Right lobe of liver (tissue), 6 donors: ENCODE results near the gene SPATA6. TPM values are rescaled to one million over a fixed set of nuclear protein-coding genes. Genes with fewer than 3 reads are reported as not detected.
A peak's percentile ranks its signal among the peaks of the same experiment; 100 is the strongest.
"Not testable (repeated sequence)": the region's sequence is repeated elsewhere in the genome, so short reads cannot be mapped to it uniquely, and the experiment has no call there.

Experiments
- ATAC-seq, 4 donors: fragments of 200-7000 bp; cut with Tn5 transposase; one replicate each; pipeline ENCODE4 v1.9.1; 2020; ENCODE audit warnings: mild to moderate bottlenecking in 4 of 4, moderate library complexity in 4 of 4
- DNase-seq, 3 donors: peaks; one replicate each; pipeline ENCODE4 v3.0.0-alpha.2; 2020
- H3K27ac ChIP-seq, 3 donors: fragments of 200-600 bp; one replicate each; pipeline ENCODE4 v1.8.0; 2022
- H3K27me3 ChIP-seq, 2 donors: fragments of 200-600 bp; one replicate each; pipeline ENCODE4 v1.8.0; 2022
- H3K36me3 ChIP-seq, 4 donors: fragments of 200-600 bp; sonication (generic) in 1 of 4; one replicate each; pipeline versions ENCODE4 v1.5.1 to v1.8.0; 2017 to 2022; ENCODE audit warnings: control low read depth in 1 of 4
- H3K4me1 ChIP-seq, 4 donors: fragments of 200-600 bp; sonication (generic) in 1 of 4; one replicate each; pipeline versions ENCODE4 v1.5.1 to v1.8.0; 2017 to 2022; ENCODE audit warnings: control low read depth in 1 of 4
- H3K4me3 ChIP-seq, 3 donors: fragments of 200-600 bp; one replicate each; pipeline ENCODE4 v1.8.0; 2022
- H3K9me3 ChIP-seq, 4 donors: fragments of 200-600 bp; sonication (generic) in 1 of 4; one replicate each; pipeline versions ENCODE4 v1.5.1 to v1.8.0; 2017 to 2022; ENCODE audit warnings: control low read depth in 1 of 4
- POLR2A ChIP-seq: fragments of 450-650 bp; IDR thresholded peaks from one replicate; pipeline ENCODE4 v1.6.1; 2017; ENCODE audit warnings: antibody characterized with exemption, mild to moderate bottlenecking
- WGBS: methylation state at CpG from one replicate; pipeline ENCODE4 v1.1.6; 2018; ENCODE audit warnings: low coverage, low lambda C conversion rate; ENCODE audit not compliant: insufficient coverage; ENCODE audit errors: missing lambda C conversion rate; 5-methylcytosine and 5-hydroxymethylcytosine counted together
- intact Hi-C, 2 donors: fragments of 100-400 bp; cut with DNase I; formaldehyde crosslinking; loops; one replicate each; pipeline versions ENCODE4 v1.11.2 to v1.14.1; 2022
- total RNA-seq, 6 experiments: library from RNA; depleted of rRNA in 2 of 6; stranded (reverse); fragments of >200 nt in 2 of 6; fragmentation: NEBNext Ultra II Directional in 3 of 6; extraction: Animal tissue kit (Norgen Biotek cat#: 25700) in 3 of 6; gene quantifications; one replicate each; pipeline versions ENCODE4 v1.1.0 to v1.2.4, GENCODE V29; 2016 to 2023
- TF ChIP-seq, protein P1 (sequence below), 4 donors: fragments of 200-600 bp in 3 of 4; fragments of 450-650 bp in 1 of 4; IDR thresholded peaks; one replicate each; pipeline versions ENCODE4 v1.5.1 to v1.8.0; 2016 to 2022; ENCODE audit warnings: antibody characterized with exemption in 4 of 4, mild to moderate bottlenecking in 2 of 4
- donor health status: DM: no; HTN: yes; CAD: no.
- donor health status: DM: no; HTN: no; CAD: no.
- donor health status: DM: no; HTN: no; CAD: no.
- donor health status: DM: no; HTN: yes; CAD: no.
- donor health status: DM: no; HTN: yes; CAD: no.

The SPATA6 gene
- total RNA-seq, 6 experiments from 2014 or later, result 2.5 to 8.4 (median 4.5) TPM

DNA sequence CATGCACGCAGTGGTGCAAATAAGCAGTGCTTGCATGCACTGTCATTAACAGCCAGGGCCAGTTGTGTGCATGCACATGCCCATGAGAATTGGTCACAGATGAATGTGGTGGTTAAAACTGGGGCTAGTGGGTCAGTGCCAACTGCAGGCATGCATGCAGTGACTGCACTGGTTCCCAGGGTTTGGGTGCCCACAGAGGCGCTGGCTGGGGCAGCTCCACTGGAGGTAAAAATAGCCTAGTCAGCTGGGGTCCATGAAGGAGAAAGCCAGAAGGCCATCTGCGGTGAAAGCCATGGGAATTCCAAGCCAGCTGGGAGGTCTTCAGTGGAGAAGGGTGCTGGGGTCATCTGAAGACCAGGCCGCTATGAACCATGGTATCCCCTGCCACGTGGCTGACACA, 179.3 kb downstream of the SPATA6 start:
- no peaks in the 10 kb centered on the region for H3K27me3 ChIP-seq
- WGBS, result no CpG with 5 or more reads among the region's 5 CpGs
- H3K36me3 ChIP-seq, result no peaks in the 10 kb centered on the region
- TF ChIP-seq, protein P1, sequence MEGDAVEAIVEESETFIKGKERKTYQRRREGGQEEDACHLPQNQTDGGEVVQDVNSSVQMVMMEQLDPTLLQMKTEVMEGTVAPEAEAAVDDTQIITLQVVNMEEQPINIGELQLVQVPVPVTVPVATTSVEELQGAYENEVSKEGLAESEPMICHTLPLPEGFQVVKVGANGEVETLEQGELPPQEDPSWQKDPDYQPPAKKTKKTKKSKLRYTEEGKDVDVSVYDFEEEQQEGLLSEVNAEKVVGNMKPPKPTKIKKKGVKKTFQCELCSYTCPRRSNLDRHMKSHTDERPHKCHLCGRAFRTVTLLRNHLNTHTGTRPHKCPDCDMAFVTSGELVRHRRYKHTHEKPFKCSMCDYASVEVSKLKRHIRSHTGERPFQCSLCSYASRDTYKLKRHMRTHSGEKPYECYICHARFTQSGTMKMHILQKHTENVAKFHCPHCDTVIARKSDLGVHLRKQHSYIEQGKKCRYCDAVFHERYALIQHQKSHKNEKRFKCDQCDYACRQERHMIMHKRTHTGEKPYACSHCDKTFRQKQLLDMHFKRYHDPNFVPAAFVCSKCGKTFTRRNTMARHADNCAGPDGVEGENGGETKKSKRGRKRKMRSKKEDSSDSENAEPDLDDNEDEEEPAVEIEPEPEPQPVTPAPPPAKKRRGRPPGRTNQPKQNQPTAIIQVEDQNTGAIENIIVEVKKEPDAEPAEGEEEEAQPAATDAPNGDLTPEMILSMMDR (IDR thresholded peaks at IDR 0.05), result no peak
- no peak for TF ChIP-seq POLR2A
- intact Hi-C loops, result no loop called here
- H3K9me3 ChIP-seq, result no peaks in the 10 kb centered on the region
- no peak overlapping the region for H3K27ac ChIP-seq
- H3K4me3 ChIP-seq, result no peak overlapping the region
- no peaks in the 10 kb centered on the region for H3K4me1 ChIP-seq
- ATAC-seq (no peak), DNase-seq (peak in 1 of 3 donors; percentile 34)

DNA sequence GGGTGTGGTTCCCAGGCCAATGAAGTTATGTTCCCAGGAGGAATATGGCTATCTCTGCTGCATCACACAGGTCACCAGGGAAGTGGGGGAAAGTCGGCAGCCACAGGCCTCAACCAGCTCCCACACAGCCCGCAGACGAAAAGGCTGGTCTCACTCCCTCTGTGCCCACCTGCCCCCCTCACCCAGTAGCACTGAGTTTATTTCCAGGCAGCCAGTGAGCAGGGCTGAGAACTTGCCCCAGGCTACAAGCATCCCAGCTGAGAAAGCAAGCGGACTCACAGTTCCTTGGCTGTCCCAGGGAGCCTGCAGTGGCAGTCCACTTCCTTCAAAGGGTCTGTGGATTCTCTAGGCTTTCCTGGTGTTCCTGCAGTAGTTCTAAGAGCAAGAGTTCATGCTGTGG, 180.6 kb downstream of the SPATA6 start:
- ATAC-seq (no peak), DNase-seq (peak in 1 of 3 donors; percentile 36)
- intact Hi-C loops, result no loop called here
- no CpG with 5 or more reads among the region's 4 CpGs for WGBS
- no peaks in the 10 kb centered on the region for H3K4me1 ChIP-seq
- no peak overlapping the region for H3K4me3 ChIP-seq
- no peak for TF ChIP-seq POLR2A
- TF ChIP-seq, protein P1 (IDR thresholded peaks at IDR 0.05), result no peak
- H3K27me3 ChIP-seq, result no peaks in the 10 kb centered on the region
- no peak overlapping the region for H3K27ac ChIP-seq
- no peaks in the 10 kb centered on the region for H3K9me3 ChIP-seq
- no peaks in the 10 kb centered on the region for H3K36me3 ChIP-seq

DNA sequence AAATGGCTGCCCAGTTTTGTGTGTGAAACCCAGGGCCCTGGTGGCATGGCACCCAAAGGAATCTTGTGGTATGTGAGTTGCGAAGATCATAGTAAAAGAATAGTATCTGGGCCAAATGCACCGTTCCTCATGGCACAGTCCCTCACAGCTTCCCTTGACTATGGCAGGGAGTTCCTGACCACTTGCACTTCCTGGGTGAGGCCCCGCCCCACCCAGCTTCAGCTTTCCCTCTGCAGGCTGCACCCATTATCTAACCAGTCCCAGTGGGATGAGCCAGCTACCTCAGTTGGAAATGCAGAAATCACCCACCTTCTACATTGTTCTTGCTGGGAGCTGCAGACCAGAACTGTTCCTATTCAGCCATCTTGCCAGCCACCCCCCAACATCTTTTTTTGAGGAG, 186.5 kb downstream of the SPATA6 start:
- H3K36me3 ChIP-seq, result no peaks in the 10 kb centered on the region
- H3K9me3 ChIP-seq, result no peaks in the 10 kb centered on the region
- H3K4me3 ChIP-seq, result no peak overlapping the region
- H3K27me3 ChIP-seq, result no peaks in the 10 kb centered on the region
- no peak overlapping the region for H3K27ac ChIP-seq
- ATAC-seq, result no peak
- WGBS, result 80% methylated on average over 1 of the region's 3 CpGs
- no peaks in the 10 kb centered on the region for H3K4me1 ChIP-seq
- DNase-seq, result no peak
- TF ChIP-seq, protein P1 (IDR thresholded peaks at IDR 0.05), result no peak
- TF ChIP-seq POLR2A, result no peak
- intact Hi-C loops, result no loop called here

DNA sequence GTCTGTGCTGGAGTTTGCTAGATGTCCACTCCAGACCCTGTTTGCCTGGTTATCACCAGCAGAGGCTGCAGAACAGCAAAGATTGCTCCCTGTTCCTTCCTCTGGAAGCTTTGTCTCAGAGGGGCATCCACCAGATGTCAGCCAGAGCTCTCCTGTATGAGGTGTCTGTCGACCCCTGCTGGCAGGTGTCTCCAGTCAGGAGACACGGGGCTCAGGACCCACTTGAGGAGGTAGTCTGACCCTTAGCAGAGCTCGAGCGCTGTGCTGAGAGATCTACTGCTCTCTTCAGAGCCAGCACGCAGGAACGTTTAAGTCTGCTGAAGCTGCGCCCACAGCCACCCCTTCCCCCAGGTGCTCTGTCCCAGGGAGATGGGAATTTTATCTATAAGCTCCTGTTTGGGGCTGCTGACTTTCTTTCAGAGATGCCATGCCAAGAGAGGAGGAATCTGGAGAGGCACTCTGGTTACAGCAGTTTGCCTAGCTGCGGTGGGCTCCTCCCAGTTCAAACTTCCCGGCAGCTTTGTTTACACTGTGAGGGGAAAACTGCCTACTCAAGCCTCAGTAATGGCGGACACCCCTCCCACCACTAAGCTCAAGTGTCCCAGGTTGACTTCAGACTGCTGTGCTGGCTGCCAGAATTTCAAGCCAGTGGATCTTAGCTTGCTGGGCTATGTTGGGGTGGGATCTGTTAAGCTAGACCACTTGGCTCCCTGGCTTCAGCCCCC, 187.1 kb downstream of the SPATA6 start:
- ATAC-seq, H3K36me3 ChIP-seq, H3K27ac ChIP-seq, H3K4me3 ChIP-seq, H3K4me1 ChIP-seq, H3K9me3 ChIP-seq, H3K27me3 ChIP-seq, intact Hi-C loops: not testable (repeated sequence)
- peak in 1 of 3 donors; percentile 26 for DNase-seq
- 37% methylated on average over 4 of the region's 10 CpGs for WGBS

DNA sequence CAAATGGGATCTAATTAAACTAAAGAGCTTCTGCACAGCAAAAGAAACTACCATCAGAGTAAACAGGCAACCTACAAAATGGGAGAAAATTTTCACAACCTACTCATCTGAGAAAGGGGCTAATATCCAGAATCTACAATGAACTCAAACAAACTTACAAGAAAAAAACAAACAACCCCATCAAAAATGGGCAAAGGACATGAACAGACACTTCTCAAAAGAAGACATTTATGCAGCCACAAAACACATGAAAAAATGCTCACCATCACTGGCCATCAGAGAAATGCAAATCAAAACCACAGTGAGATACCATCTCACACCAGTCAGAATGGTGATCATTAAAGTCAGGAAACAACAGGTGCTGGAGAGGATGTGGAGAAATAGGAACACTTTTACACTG, 189.7 kb downstream of the SPATA6 start:
- H3K9me3 ChIP-seq, H3K36me3 ChIP-seq, H3K27ac ChIP-seq, ATAC-seq, H3K27me3 ChIP-seq, intact Hi-C loops, H3K4me3 ChIP-seq, H3K4me1 ChIP-seq, DNase-seq: not testable (repeated sequence)

DNA sequence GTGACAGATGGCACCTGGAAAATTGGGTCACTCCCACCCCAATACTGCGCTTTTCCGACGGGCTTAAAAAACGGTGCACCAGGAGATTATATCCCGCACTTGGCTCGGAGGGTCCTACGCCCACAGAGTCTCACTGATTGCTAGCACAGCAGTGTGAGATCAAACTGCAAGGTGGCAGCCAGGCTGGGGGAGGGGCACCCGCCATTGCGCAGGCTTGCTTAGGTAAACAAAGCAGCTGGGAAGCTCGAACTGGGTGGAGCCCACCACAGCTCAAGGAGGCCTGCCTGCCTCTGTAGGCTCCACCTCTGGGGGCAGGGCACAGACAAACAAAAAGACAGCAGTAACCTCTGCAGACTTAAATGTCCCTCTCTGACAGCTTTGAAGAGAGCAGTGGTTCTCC, 194.6 kb downstream of the SPATA6 start:
- intact Hi-C loops, ATAC-seq, H3K4me3 ChIP-seq, H3K27me3 ChIP-seq, DNase-seq, H3K36me3 ChIP-seq, H3K9me3 ChIP-seq, H3K27ac ChIP-seq, H3K4me1 ChIP-seq: not testable (repeated sequence)
- no CpG with 5 or more reads among the region's 10 CpGs for WGBS
